ENCODE results near the gene CYP24A1.

Gene CYP24A1

GRCh38 chr20:54218470-54218869 lies 44.7 kb upstream of the CYP24A1 start:
- no peak overlapping the region for H3K4me3 ChIP-seq (ENCODE audit: low read depth, low read length)
- no peak for TF ChIP-seq CTCF (IDR thresholded peaks at IDR 0.05; ENCODE audit: low read depth, low read length, missing control alignments)
- no peak for DNase-seq (ENCODE audit: low read depth)

- no peak overlapping the region for H3K4me3 ChIP-seq (ENCODE audit: low read depth, low read length)
- DNase-seq (ENCODE audit: low read depth): no peak
- no peak for TF ChIP-seq CTCF (IDR thresholded peaks at IDR 0.05; ENCODE audit: low read depth, low read length, missing control alignments)
Observed at GRCh38 chr20:54217762-54218161, 44.0 kb upstream of the CYP24A1 start.

DNA sequence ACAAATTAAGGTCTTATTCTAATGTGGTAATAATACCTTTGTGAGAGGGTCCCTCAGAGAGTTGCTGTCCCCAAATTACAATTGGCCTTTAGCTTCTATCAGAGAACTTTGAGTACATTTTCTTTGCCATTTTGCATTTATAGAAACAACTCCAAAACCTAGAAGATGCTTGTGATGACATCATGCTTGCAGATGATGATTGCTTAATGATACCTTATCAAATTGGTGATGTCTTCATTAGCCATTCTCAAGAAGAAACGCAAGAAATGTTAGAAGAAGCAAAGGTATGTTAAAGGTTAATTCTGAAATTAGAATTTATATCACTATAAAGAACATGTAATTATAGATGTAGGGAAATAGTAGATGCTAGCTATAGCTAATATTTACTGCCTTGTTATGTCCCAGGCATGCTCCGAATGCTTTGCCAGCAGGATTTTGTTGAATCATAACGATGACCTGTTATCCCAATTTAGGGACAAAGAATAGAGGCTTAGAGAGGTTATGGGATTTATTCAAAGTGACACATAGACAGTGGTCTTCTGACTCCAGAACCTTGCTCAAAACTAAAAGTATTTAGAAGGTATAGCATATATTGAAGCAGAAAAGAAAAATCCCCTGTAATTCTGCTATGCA lies 41.5 kb upstream of the CYP24A1 start:
- H3K4me3 ChIP-seq (ENCODE audit: low read depth, low read length): no peak overlapping the region
- no peak for DNase-seq (ENCODE audit: low read depth)
- TF ChIP-seq CTCF (IDR thresholded peaks at IDR 0.05; ENCODE audit: low read depth, low read length, missing control alignments): no peak

GRCh38 chr20:54214566-54214965 lies 40.8 kb upstream of the CYP24A1 start:
- no peak overlapping the region for H3K4me3 ChIP-seq (ENCODE audit: low read depth, low read length)
- TF ChIP-seq CTCF (IDR thresholded peaks at IDR 0.05; ENCODE audit: low read depth, low read length, missing control alignments): no peak
- DNase-seq (ENCODE audit: low read depth): no peak

- DNase-seq (ENCODE audit: low read depth): no peak
- H3K4me3 ChIP-seq (ENCODE audit: low read depth, low read length): no peak overlapping the region
- no peak for TF ChIP-seq CTCF (IDR thresholded peaks at IDR 0.05; ENCODE audit: low read depth, low read length, missing control alignments)
Observed at GRCh38 chr20:54212871-54213270, 39.1 kb upstream of the CYP24A1 start.

DNA sequence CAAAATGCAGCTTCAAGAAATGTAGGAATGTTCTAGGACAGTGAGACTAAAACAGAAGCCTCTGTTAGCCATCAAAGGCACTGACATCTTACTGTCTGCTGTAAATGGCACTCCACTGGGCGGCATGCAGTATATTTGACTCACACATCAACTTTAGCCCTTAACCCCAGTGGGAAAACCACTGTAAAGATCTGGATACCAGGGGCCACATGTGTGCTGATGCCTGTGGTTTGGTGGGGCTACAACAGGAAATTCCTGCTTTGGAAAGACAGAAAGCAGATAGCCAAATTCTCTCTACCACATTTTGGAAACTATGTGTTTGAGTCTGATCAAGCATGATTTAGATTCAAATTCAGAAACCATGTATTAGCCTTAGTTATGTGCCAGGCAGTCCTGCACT lies 38.4 kb upstream of the CYP24A1 start:
- no peak overlapping the region for H3K4me3 ChIP-seq (ENCODE audit: low read depth, low read length)
- no peak for DNase-seq (ENCODE audit: low read depth)
- no peak for TF ChIP-seq CTCF (IDR thresholded peaks at IDR 0.05; ENCODE audit: low read depth, low read length, missing control alignments)

DNA sequence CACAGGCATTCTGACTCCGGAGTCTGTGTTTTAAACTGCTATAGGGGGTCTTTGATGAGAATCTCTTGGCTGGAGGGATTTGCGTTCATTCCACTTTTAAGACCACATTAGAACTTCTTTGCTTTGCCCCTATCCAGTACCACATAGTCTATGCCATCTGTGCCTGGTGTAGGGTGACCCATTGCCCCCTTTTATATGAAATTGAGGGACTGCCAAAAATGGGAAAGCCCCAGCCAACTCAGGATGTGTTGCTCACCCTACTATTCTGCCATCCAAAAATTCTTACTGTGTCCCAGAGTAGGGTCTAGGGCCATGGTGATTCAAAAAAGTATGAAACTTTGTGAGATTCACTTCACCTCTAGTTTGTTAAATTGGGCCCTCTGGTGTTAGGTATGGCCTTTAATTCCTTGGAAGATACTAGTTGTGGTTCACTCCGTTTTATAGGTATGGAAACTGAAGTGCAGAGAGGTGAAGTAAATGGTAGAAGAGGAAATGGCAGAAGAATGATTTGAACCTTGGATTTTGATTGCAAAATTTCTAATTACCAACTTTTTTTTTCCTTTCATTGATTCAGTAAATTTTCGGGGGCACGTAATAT lies 35.5 kb upstream of the CYP24A1 start:
- H3K4me3 ChIP-seq (ENCODE audit: low read depth, low read length): peak overlapping the region; percentile 86; the same call in 1 of the 2 replicates
- no peak for DNase-seq (ENCODE audit: low read depth)
- no peak for TF ChIP-seq CTCF (IDR thresholded peaks at IDR 0.05; ENCODE audit: low read depth, low read length, missing control alignments)

All from GM12864 (cell line).